Duodenal mucosa (tissue), 2 donors: ENCODE measurements around the gene NF1.
"Not testable (repeated sequence)": the region's sequence is repeated elsewhere in the genome, so short reads cannot be mapped to it uniquely, and the experiment has no call there.

ENCODE experiments used
- H3K27ac ChIP-seq: one replicate; pipeline ENCODE4 v1.7.0; 2013; ENCODE audit warnings: low read depth, low read length
- H3K27me3 ChIP-seq, 2 donors: one replicate each; pipeline ENCODE4 v1.7.0; 2013; ENCODE audit warnings: low read length in 2 of 2, control low read depth in 1 of 2; ENCODE audit not compliant: insufficient read depth in 2 of 2, control insufficient read depth in 1 of 2
- H3K36me3 ChIP-seq, 2 donors: one replicate each; pipeline ENCODE4 v1.7.0; 2013; ENCODE audit warnings: low read length in 2 of 2, control low read depth in 1 of 2; ENCODE audit not compliant: insufficient read depth in 2 of 2, control insufficient read depth in 1 of 2
- H3K4me1 ChIP-seq, 2 donors: one replicate each; pipeline ENCODE4 v1.7.0; 2013; ENCODE audit warnings: low read length in 2 of 2, control low read depth in 1 of 2; ENCODE audit not compliant: insufficient read depth in 2 of 2, control insufficient read depth in 1 of 2
- H3K4me3 ChIP-seq, 2 donors: one replicate each; pipeline ENCODE4 v1.7.0; 2013; ENCODE audit warnings: low read length in 2 of 2, low read depth in 1 of 2
- H3K9ac ChIP-seq, 2 donors: one replicate each; pipeline ENCODE4 v1.7.0; 2013; ENCODE audit warnings: low read length in 2 of 2, low read depth in 1 of 2
- H3K9me3 ChIP-seq, 2 donors: one replicate each; pipeline ENCODE4 v1.7.0; 2013; ENCODE audit warnings: low read length in 2 of 2, control low read depth in 1 of 2; ENCODE audit not compliant: control insufficient read depth in 1 of 2

NF1 gene

DNA sequence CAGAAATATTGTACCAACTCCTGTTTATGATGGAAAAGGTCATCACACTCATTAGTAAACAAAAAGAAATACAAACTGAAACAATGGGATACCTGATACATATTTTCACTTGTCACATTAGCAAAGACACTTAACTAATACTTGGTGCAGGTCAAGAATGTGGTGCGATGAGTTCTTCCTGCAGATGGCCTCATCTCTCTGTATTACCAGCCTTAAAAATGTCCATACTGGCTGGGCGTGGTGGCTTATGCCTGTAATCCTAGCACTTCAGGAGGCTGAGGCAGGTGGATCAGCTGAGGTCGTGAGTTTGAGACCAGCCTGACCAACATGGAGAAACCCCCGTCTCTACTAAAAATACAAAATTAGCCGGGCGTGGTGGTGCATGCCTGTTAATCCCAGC is 288.7 kb downstream of the NF1 start:
- not testable (repeated sequence) for H3K27me3 ChIP-seq, H3K4me1 ChIP-seq, H3K36me3 ChIP-seq, H3K9me3 ChIP-seq, H3K9ac ChIP-seq, H3K27ac ChIP-seq, H3K4me3 ChIP-seq

DNA sequence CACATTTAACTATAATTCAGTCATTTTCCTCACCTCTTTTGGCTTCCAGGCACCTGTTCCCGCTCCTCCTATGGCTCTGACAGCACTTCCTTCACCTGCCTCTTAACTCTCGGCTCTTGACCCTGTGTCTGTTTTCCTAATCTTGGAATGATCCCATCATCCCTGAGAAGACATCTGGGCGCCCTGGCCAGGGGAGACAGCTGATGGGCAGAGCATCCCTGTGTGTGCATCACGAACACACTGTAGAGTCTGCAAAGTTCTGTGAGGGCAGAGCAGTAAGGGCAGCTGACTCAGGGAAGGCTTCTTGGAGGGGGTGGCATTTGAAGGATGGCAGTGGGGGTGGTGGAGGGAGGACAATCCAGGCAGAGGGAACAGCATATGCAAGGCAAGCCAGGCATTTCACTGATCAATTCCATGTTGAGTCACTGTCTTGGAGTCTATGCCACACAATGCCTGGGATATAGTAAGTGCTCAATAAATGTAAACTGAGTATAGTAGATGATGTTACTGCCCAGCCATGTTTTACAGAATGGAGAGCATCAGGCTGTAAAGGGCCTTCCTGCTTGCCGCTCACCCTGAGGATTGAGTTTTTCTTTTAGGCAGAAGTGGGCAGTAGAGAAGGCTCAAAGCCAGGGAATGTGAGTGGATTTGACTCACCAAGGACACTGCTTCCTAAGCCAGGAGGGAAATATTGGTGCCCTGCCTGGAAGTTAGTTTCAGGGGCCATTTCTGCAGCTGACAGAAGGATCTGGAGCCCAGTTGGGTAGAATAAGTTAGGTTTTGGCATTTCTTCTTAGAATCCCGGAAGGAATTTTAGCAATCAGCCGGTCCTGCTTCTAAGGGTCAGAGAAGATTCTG is 290.9 kb downstream of the NF1 start:
- Histone ChIP-seq H3K4me1 (no peaks in the 10 kb centered on the region), H3K36me3 (peaks cover 0 to 4% of the 10 kb centered on the region in 2 donors), H3K27me3 (peaks cover 18 to 21% of the 10 kb centered on the region in 2 donors), H3K27ac (no peak overlapping the region), H3K4me3 (no peak overlapping the region), H3K9ac (no peak overlapping the region), H3K9me3 (no peaks in the 10 kb centered on the region)

DNA sequence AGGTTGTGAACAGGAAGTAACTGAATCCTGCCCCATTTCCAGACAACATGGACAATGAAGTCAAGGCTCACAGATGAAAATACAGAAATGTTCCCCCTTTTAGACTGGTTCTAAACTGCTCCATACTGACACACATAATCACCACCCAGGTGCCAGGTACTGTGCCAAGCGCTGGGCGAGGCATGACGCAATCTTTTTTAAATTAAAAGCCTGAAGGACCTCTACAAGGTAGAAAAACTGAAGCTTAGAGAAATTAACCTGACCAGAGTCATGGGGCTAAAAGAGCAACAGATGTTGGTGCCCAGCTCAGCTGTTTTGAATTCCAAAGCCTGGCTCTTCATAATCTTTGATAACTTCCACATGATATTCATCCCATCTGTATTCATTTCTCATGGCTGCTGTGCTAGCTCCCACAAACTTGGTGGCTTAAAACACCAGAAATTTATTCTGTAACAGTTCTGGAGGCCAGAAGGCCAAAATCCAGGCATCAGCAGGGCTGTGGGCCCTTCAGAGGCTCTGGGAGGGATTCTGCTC is 291.8 kb downstream of the NF1 start:
- Histone ChIP-seq H3K36me3 (peaks cover 0 to 4% of the 10 kb centered on the region in 2 donors), H3K4me1 (no peaks in the 10 kb centered on the region), H3K9me3 (no peaks in the 10 kb centered on the region), H3K4me3 (no peak overlapping the region), H3K27me3 (peaks cover 24 to 26% of the 10 kb centered on the region in 2 donors), H3K9ac (no peak overlapping the region), H3K27ac (no peak overlapping the region)

DNA sequence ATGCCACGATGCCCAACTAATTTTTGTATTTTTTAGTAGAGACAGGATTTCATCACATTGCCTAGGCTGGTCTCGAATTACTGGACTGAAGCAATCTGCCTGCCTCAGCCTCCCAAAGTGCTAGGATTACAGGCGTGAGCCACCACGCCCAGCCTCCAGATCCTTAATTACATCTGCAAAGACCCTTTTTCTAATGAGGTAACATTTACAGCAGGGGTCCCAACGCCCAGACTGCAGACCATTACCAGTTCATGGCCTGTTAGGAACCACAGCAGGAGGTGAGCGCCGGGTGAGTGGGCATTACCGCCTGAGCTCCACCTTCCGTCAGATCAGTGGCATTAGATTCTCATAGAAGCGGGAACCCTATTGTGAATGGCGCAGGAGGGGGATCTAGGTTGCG is 292.7 kb downstream of the NF1 start:
- Histone ChIP-seq H3K9ac (no peak overlapping the region), H3K36me3 (no peaks in the 10 kb centered on the region), H3K27me3 (peaks cover 29 to 31% of the 10 kb centered on the region in 2 donors), H3K9me3 (no peaks in the 10 kb centered on the region), H3K27ac (no peak overlapping the region), H3K4me1 (no peaks in the 10 kb centered on the region), H3K4me3 (no peak overlapping the region)

DNA sequence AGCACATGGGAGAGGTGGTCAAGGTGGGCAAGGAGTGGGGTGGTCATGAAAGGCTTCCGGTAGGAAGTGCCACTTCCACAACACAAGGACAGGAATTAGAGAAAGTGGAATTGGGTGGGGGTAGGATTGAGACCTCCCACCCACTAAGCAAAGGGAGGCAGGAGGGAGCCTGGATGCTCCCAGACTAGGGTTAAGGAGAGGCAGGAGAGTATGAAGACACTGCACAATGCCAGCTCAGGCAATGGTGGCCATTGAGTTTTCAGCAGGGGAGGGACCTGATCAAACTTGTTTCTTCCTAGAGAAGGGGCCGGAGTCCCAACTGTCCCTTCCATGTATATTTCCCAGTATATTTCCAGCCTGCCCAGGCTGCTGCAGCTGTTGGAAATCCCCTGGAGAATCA is 293.6 kb downstream of the NF1 start:
- no peaks in the 10 kb centered on the region for H3K4me1 ChIP-seq
- no peaks in the 10 kb centered on the region for H3K36me3 ChIP-seq
- H3K27me3 ChIP-seq: peaks cover 38 to 40% of the 10 kb centered on the region in 2 donors
- no peak overlapping the region for H3K27ac ChIP-seq
- H3K4me3 ChIP-seq: no peak overlapping the region
- no peaks in the 10 kb centered on the region for H3K9me3 ChIP-seq
- no peak overlapping the region for H3K9ac ChIP-seq

DNA sequence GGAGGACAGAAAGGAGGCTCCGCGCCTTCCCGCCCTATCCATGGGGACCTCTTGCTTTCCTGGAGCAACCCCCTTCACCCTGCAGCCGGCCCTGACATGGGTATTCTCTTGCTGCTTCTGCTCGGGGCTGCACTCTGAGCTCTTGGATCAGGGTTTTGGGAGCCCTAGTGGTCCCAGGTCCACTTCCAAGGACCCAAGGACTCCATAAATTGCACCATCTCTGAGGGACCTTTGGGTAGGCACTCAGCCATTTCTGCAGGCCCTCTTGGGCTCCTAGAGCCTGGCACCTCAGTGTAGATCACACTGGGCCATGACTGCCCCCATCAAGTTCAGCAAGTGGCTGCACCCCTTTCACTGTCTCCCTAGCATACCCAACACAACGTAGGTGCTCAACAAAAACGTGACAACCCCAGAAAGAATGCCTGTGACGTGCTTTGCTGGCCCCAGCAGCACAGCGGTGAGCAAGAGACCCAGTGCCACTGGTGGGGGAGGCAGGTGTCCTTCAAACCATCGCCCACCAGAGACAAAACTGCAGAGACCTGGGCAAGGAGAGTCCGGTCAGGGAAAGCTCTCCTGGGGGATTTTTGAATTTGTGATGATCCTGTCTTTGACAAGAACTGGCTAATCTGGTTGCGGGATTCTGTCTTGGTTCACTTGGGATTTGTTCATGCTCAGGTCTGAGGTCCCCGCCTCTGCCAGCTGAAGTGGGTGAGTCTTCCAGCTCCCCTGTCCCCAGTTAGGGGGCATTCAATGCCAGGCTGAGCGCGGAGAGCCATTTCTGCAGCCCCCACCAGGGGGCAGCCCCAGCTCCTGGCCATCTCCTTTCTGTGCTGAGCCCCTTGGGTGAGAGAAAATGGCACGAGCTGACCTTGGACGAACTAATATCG is 294.2 kb downstream of the NF1 start:
- Histone ChIP-seq H3K27me3 (peaks cover 41 to 46% of the 10 kb centered on the region in 2 donors), H3K9ac (no peak overlapping the region), H3K36me3 (no peaks in the 10 kb centered on the region), H3K27ac (no peak overlapping the region), H3K9me3 (no peaks in the 10 kb centered on the region), H3K4me1 (no peaks in the 10 kb centered on the region), H3K4me3 (no peak overlapping the region)

DNA sequence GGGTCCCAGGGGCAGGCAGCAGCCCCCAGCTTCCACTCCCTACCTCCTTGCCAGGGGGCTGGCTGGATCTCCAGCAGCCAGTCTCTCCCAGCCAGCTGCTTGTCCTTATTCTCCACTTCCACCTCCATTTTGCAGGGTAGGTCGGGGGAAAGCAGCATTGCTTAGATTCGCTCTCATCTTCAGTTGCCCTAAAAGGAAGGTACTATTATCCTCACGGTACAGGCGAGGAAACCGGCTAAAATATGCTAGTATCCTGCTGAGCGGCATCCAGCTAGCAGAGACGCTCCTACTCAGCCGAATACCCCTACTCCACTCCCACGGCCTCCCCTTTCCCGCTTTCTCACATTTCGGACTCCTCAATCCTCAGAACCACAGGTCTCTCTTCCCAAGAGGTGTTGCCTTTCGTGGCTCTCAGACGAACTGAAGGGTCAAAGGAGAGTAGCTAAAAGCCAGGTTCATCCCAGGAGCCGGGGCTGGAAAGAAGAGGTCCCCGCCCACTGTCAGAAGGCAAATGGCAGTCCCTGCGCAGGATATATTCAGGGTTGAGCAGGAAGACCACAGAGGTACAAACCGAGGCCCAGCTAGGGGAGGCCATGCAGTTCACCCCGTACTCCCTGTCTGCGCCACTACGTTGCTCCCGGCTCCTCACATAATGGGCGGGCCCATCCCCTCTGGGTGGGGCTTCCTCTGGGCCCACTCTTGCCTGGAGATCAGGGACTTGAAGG is 295.0 kb downstream of the NF1 start:
- H3K36me3 ChIP-seq: no peaks in the 10 kb centered on the region
- no peaks in the 10 kb centered on the region for H3K4me1 ChIP-seq
- H3K4me3 ChIP-seq: no peak overlapping the region
- no peaks in the 10 kb centered on the region for H3K9me3 ChIP-seq
- peaks cover 41 to 52% of the 10 kb centered on the region in 2 donors for H3K27me3 ChIP-seq
- H3K9ac ChIP-seq: no peak overlapping the region
- no peak overlapping the region for H3K27ac ChIP-seq

DNA sequence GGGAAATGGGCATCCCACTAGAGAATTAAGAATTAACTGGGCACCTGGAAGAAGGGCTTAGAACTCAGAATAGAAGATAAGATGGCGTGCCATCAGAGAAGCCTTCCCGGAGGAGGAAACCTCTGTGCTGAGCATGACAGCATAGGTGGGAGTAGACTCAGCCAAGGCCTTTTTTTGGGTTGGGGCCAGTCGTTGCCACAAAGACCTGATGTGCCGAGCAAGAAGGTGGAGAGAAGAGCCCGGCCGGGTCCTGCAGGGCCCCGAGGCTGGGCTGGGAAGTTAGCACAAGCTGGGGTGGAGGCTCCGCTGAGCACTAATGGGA is 295.6 kb downstream of the NF1 start:
- Histone ChIP-seq H3K9me3 (no peaks in the 10 kb centered on the region), H3K27me3 (peaks cover 41 to 55% of the 10 kb centered on the region in 2 donors), H3K9ac (no peak overlapping the region), H3K4me3 (no peak overlapping the region), H3K36me3 (no peaks in the 10 kb centered on the region), H3K4me1 (no peaks in the 10 kb centered on the region), H3K27ac (no peak overlapping the region)

DNA sequence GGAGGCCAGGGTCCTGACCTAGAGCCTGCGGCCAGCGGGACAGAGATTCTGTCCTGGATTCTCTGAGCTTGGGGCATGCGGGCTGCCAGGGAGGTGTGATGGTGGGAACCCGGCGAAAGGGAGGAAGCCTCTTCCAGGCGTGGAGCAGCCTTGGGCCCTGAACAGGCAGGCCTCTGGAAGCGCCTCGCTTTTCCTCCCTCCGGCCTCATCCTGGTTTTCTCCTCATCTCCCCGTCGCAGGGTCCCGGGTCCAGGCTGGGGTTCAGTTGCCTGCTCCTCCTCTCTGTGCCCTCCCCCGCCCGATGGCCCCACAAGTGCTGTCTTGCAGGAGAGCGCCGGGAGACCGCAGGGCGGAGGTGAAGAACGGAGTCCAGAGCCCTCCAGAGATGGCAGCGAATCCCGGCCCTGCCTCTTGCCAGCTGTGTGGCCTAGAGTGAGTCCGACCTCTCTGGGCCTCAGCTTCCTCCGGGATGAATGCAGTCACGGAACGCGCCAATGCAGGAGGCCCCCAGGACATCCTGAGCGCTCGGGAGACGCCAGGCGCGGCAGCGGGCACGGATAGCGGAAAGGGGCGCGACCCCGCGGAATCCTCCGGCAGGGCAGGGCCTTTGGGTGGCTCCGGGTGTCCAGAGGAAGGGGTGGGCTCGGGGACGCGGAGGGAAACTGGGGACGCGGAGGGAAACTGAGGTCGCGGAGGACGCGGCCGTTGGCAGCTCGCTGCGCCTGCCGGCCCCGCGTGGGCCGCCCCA is 296.1 kb downstream of the NF1 start:
- H3K9me3 ChIP-seq: no peaks in the 10 kb centered on the region
- no peaks in the 10 kb centered on the region for H3K4me1 ChIP-seq
- peak overlapping the region in 1 of 2 donors; percentile 28 for H3K4me3 ChIP-seq
- peaks cover 41 to 56% of the 10 kb centered on the region in 2 donors for H3K27me3 ChIP-seq
- H3K27ac ChIP-seq: no peak overlapping the region
- no peak overlapping the region for H3K9ac ChIP-seq
- no peaks in the 10 kb centered on the region for H3K36me3 ChIP-seq
